HG03521 (cell line): ENCODE results near the gene CT45A5.
"Not testable (repeated sequence)": the region's sequence is repeated elsewhere in the genome, so short reads cannot be mapped to it uniquely, and the experiment has no call there.

Source experiments
- ATAC-seq: cut with Tn5 transposase; IDR thresholded peaks from one replicate; pipeline ENCODE4 v1.9.1; 2021; ENCODE audit warnings: mild to moderate bottlenecking, moderate library complexity; ENCODE audit not compliant: unreplicated experiment

Gene CT45A5

GRCh38 chrX:135785403-135785802 lies at the start of gene CT45A5:
Gene CT45A5, minus strand, starts transcription at chrX:135785503. Its CDS starts 3,774 bp downstream, at chrX:135781729.
- not testable (repeated sequence) for ATAC-seq

DNA sequence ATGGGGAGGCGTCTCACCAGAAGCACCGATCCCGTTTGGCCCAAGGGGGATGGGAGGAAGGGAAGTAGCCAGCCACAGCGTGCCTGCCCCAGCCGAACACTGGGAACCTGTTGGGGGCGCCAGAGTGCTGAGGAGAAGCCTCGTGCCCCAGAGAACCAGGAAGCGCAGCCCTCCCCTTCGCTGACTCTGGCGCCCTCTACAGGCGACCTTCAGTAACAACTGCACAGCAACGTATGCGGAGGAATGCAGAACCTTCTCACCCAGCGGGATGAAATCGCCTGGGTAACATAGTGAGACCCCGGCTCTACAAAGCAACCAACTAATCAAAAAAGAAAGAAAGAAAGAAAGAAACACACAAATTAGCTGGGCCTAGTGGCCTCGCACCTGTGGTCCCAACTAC lies 34.6 kb upstream of the CT45A5 start, which contains the start of gene CT45A2:
Gene CT45A2, minus strand, starts transcription at position 101 of the 400 bp plus-strand sequence. CDS start 3,747 bp downstream, outside the sequence.
- not testable (repeated sequence) for ATAC-seq

DNA sequence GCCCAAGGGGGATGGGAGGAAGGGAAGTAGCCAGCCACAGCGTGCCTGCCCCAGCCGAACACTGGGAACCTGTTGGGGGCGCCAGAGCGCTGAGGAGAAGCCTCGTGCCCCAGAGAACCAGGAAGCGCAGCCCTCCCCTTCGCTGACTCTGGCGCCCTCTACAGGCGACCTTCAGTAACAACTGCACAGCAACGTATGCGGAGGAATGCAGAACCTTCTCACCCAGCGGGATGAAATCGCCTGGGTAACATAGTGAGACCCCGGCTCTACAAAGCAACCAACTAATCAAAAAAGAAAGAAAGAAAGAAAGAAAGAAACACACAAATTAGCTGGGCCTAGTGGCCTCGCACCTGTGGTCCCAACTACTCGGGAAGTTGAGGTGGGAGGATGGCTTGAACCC lies 17.4 kb upstream of the CT45A5 start, which contains the start of gene CT45A6:
Gene CT45A6, minus strand, starts transcription at position 101 of the 400 bp plus-strand sequence. CDS start 3,794 bp downstream, outside the sequence.
- not testable (repeated sequence) for ATAC-seq

GRCh38 chrX:135768091-135768490 lies 17.2 kb downstream of the CT45A5 start, which contains the start of gene CT45A3:
Gene CT45A3, minus strand, starts transcription at chrX:135768191. Its CDS starts 3,747 bp downstream, at chrX:135764444.
- not testable (repeated sequence) for ATAC-seq

DNA sequence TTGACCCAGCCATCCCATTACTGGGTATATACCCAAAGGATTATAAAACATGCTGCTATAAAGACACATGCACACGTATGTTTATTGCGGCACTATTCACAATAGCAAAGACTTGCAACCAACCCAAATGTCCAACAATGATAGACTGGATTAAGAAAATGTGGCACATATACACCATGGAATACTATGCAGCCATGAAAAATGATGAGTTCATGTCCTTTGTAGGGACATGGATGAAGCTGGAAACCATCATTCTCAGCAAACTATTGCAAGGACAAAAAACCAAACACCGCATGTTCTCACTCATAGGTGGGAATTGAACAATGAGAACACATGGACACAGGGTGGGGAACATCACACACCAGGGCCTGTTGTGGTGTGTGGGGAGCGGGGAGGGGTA lies 40.6 kb downstream of the CT45A5 start:
- ATAC-seq, result not testable (repeated sequence)

DNA sequence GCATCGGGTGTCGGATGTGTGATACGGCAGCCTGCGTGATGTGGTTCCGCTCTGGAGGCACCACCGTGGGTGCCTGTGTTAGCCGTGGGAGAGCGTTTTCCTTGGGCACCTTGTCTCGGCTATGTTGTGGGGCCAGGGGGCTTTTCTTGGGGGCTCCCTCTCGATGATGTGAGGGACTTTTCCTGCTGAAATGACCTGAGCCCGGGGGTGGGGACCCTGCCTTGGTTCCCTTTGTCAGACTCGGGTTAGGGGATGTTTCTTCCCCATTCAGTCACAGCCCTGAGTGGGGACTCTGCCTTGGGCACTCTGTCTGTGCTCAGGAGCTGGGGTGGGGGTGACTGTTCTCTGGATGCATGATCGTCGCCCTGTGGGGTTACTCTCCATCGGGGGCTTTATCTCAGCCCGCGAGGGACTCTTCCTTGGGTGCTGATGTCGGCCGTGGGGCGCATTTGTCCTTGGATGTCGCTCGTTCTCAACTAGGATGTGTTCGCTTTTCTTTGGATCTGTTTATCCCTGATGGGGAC lies 44.0 kb downstream of the CT45A5 start:
- no peak for ATAC-seq

DNA sequence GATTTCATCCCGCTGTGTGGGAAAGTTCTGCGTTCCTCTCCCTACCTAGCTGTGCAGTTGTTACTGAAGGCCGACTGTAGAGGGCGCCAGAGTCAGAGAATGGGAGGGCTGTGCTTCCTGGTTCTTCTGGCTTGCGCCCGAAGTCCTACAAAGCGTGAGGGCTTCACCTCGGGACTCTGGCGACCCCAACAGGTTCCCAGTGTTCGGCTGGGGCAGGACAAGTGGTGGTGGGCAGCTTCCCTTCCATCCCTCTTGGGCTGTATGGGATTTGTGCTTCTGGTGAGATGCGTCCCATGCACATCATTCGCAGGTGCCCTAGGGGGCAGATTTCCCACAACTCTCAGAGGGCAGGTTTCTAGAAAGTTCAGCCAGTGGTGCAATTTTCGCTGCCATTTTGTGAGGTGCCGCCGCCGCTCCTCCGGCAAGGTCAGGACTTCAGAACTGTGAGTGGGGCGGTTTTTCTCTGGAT lies 44.6 kb downstream of the CT45A5 start:
- ATAC-seq, result peak; percentile 51

DNA sequence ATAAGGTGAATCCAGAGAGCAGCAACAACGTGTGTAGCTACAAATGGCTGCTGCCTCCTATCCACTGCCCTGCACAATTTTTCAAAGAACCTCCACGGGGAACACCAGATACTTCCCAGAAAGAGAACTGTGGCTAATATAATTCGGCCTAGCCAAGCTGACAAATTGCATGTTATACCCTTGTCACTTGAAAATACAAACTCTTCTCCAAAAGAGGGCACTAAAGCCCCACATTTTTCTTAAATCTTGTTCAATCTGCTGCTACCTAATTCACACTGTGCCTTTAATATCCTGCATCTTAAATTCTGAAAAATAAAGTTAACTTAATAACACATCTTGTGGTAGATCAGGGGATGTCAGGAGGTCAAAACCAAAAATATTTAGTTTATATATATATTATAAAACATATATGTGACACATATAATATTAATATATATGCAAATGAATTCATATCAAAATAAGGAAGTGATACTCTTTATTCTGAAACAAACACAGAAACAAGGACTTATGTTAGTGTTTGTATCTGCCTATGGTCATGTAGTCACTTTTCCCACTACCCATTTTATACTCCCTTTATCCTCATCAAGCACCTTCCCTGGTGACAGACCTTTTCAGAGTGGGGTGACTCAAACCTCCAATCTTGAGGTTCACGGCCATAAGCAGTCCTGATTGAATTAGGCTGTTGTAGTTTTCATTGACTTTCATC lies 47.8 kb downstream of the CT45A5 start:
- ATAC-seq, result no peak

DNA sequence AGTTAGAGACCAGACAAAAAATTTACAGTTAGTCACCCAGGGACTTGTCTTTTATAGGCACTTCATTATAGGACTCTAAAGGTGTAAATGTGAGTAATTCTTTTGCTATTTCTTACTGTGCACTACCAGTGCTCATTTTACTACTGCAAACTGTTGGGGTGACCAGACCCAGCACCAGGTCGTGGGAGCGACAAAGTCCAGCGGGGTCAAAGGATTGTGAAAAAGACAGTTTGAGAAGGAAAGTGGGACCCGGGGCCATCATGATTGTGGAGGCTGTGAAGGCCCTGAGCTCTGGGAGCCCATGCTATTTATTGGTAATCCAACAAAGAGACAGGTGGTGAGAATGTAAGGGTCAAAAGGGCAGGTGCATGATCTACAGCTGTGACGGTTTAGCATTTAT lies 50.6 kb downstream of the CT45A5 start:
- not testable (repeated sequence) for ATAC-seq
